GM19238 (cell line): ENCODE results near the gene SGCG.

Experiments
- DNase-seq: peaks from one replicate; pipeline ENCODE4 v3.0.0; 2011; ENCODE audit warnings: low spot score; ENCODE audit not compliant: insufficient read length

SGCG gene

DNA sequence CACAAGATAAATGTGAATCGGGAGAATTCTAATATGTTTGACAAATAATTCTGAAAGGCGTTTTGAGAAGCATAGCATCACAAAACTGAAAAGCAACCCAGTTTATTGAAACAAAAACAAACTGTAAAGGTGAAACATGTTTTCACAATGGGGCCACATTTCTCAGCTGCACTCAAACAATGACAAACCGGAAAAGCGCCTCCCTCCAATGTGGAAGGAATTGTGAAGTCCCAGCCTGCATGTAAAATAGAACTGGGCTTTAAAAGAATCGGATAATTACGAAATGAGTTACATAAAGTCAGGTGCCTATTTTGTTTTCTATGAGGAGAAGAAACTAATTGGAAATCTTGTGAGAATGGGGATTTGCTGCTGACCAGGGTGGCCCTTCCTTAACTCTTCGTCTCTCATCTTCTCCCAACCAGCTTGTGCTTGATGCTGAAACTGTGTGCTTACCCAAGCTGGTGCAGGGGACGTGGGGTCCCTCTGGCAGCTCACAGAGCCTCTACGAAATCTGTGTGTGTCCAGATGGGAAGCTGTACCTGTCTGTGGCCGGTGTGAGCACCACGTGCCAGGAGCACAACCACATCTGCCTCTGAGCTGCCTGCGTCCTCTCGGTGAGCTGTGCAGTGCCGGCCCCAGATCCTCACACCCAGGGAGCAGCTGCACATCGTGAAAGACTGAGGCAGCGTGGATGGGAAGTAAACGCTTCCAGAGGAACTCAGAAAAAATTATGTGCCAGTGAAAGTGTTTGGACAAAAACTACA, 143.3 kb downstream of the SGCG start:
- DNase-seq = no peak

DNA sequence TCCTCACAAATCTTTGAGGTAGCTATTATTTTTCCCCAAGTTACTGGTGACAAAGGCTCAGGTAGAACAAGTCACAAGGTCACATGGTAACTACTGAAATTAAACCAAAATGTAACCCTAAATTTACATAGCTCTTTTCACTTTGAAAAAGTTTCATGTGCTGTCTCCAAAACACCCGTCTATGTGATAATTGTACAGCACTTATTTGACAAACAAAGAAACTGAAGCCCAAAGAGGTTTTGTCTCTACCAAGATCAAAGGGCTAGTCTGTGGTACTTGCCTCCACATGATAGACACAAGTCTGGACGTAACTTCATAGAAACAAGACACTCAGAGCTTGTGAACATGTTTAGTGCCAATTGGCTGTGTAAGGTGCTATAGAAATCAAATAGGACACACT, 144.4 kb downstream of the SGCG start:
- DNase-seq = no peak

DNA sequence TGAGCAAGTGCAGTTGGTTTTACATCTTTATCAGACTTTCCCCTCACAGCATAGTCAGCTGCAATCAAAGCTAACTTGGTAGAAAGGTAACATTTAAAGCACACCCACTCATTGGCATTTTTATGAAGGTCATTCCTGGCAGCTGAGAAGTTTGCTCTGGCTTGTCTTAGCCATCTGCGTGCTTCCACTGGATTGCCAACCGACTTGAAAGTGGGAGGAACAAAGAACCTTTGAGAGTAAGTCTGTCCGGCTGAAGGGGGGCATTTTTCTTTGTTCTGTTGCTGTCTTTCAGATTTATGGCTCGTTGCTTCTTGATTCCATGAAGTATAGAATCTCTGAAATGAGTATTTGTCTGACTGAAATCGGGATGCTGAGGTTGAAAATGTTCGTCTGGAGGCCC, 149.6 kb downstream of the SGCG start:
- DNase-seq = no peak

DNA sequence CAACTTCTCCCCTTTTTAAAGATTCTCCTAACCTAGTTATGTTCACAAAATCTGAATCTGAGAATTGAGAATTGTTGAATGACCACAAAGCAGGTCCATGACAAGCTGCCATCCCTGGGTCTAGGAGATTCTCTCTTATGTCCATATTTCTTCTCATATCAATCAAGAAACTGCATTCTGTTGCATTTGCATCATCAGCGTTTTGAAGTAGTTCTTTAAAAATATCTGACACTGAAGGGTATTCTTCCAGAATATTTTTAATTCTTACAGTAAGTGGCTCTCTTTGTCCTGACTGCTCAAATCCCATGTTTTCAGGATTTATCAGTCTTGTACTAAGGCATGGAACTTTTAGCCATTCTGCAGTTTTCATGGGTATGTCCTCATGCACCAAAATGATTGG, 158.4 kb downstream of the SGCG start:
- no peak for DNase-seq

DNA sequence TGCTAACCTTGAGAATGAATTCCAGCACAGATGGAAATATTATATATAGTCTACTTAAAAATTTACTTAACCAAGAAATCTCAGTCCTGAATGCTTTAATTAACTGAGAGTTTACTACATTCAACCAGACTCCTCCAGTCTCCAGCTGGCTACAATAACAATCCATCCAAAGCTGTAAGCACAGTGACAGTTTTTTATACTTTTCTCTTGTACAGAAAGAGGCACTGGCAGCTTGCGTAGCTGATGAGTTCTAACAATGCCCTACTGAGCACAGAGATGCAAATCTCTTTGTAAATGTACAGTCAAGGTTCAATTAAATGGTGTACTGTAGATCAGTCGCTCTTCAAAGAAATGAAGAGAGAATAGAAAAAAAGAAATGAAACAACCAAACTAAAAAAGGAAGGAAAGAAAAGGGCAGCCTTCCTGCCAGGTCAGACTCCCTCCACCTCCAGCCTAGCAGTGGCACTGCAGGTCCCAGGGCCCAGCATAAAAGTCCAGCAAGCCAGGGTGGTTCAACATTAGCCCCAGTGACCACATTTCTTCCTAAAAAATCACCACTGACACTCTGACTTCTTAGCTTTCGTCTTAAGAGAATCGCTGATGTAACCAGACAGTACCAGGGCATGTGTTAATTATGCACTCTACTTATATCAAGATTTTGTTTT, 164.3 kb downstream of the SGCG start:
- no peak for DNase-seq

DNA sequence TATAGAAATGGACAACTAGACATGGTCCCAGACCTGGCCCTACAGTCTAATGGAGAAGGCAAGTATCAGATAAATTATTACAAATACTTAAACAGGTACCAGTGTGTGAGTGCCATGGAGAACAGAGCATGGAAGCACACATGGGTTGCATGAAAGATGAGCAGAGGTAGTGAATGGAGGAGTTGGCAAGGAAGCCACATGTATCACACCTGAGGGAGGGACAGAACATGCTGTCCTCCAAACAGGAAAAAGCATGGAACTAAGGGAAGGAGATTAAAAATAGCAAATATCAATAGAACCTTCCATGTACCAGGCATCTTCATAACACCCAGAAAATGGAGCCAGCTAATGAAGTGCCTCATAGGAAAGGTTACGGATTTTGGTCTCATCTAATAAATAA, 166.8 kb downstream of the SGCG start:
- no peak for DNase-seq

DNA sequence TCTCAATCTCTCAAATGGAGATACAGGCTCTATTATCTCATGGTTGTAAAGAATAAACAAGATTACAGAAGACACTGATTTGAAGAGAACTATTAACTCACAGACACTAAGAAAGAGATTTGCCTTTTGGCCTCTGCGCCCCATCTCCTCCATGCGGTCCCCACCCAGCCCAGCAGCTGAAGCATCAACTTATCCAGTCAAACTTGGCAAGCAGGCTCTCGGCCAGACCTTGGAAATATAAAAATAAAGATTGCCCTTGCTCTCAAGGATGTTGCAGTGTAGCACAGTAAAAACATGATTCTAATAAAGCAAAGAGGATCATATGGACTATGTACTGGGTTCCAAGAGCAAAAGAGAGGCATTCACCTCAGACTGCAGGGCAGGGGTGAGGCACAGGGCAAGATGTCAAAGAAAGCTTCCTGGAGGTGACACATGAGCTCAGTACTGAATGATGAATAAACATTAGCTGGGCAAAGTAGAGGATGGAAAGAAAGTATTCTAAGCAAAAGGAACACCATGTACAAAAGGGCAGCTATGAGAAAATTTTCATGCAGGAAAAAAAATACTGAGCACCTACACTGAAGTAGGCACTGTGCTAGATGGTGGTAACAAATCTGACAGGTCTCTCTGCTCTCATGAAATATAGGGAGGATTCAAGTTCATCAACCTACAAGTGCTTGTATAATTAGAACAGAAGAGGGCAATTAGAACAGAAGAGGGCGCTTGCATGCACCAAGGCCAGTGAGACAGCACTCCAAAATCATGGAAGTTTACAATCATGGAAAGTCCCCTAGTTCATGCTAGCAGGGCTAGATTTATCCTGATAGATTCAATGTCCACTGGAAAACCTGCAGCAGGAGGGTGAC, 167.7 kb downstream of the SGCG start:
- DNase-seq = no peak

DNA sequence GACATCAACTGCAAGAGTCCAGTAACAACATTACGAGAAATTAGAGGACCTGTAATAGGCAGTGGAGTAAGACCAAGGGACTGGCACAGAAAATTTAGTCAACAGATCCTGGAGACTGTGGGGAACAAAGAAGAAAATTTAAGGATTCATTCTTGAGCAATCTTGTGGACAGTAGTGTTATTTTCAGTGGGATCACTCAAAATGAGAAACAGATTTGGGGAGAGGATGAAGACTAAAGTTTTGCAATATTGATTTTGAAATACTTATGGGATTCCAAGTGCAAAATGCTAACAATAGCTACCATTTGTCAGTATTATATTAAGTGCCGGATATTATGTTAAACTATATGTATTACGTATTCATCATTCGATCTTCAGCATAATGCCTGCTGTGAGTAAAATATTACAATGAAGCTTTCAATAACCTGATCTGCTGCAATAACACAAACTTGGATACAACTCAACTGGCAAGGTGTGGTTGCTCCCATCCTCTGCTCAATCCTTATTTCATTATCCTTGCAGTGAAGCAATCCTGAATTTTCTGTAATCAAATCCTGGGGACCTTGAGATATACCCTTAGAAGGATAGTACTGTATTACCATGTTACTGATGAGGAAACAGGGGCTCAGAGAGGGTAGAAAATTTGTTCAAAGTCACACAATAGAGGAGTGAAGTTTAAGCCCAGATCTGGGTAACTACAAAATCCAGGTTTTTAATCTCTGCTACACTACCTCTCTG, 168.6 kb downstream of the SGCG start:
- DNase-seq = no peak

DNA sequence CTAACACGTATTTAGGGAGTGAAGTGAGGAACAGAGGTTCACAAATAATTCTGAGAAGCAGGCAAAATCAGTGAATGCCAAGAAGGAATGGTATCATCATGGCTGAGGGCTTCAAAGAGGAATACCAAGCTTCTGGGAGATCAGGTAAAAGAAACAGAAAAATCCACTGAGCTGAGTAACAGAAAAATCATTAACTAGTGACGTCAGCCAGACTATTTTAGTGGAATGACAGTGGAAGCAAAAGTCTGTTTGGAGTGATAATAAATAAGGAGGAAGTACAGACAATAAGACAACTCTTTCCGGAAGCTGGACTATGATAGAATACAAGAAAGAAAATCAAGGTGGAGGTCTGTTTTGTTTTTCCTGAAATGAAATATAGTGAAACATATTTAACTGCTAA, 169.2 kb downstream of the SGCG start:
- no peak for DNase-seq

DNA sequence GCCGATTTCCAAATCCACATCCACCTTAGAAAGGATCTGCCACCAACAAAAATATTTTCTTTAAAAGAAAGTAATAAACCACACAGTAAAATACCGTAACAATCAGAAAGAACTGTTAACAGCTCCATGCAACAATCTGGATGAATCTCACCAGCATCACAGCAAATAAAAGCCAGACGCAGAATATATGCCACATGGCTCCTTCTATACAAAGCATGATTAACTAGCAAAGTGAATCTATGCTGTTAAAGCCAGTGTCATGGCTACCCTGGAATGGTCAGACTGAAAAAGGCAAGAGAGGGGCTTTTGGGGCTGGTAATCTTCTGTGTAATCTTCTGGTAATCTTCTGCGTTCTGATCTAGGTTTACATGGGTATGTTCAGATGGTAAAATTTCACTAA, 171.4 kb downstream of the SGCG start:
- DNase-seq = no peak

DNA sequence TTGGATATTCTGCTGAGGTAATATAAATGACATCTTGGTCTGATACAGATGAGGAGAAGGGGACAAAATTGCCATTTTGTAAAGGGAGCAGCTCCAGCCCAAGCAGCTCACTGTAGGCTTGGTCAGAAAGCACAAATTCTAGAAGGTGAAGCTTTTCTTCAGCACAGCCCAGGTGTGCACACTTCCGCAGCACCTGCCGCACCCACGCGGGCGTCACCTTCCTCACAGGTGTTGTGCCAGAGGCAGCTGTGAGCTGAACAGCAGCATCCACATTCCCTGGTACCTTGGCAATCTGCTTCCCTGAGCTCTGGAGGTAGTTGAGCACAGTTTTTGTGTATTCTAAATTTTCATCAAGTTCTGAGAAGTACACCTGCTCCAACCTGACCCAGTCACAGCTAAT, 173.7 kb downstream of the SGCG start:
- DNase-seq = no peak

DNA sequence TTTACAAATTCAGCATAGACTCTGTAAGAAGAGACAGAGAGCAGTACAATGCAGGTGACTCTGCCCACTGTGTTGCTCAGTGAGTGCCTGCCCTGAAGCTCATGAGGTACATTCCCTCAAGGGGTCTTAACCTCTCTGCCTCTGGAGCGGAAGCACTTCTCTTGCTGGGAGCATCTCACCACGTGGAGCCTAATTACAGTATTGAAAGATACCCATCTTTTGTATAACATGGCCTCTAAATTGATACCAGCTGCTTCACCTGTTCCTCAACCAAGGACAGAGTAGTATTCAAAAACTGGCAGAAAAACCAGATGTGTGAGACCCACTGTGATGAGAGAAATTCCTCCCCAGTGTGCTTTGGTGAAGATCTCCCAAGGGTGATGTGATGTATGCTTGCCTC, 175.6 kb downstream of the SGCG start:
- no peak for DNase-seq

DNA sequence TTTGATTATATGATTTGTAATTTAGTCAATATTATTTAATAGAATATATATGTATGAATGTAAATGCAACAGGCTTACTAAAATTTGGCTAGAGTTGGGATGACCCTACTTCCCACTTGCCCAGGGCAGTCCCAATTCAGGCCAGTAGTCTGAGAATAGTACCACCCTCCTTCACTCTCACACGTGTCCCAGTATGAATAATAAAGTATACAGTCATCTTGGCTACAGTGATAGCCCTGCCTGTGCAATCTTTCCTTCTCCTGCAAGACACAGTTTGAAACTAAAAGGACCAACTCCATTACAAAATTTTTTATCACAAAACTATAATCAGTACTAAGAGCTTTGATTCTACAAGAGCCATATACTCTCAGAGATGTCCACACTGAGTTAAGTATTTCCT, 176.6 kb downstream of the SGCG start:
- DNase-seq = no peak

DNA sequence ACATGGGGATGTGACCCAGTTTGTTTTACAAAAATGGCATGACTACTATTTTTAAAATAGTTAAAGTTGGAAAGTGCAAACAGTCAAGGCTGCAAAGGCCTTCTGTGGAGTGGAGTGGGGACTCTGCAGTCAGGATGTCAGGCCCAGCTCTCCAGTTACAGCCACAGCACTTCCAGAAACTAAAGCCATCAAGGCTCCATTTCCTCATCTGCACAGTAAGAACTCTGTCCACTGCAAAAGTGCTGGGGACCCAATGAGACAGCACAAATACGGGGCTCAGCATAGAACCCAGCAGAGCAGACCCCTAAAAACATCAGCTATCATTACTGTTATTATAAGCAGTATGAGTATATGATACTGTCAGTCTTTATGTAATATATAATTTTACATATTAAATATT, 179.1 kb downstream of the SGCG start:
- DNase-seq = no peak

DNA sequence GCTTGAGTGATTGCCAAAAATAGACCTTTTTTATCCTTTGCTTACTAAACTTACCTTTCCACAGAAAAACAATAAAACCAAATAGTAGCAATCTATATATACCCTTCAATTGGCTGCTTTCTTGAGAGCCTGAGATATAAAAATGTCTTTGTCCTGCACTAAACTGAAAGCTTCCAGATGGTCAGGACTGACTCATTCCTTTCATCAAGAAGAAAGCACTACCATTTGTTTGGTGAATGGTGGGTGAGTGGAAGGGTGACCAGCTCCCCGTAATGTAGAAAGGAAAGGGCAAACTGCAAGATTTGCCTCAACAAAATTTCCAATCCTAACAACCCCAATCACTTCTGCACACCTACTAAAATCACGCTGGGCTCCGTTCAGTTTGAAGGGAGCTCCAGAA, 184.9 kb downstream of the SGCG start:
- no peak for DNase-seq

DNA sequence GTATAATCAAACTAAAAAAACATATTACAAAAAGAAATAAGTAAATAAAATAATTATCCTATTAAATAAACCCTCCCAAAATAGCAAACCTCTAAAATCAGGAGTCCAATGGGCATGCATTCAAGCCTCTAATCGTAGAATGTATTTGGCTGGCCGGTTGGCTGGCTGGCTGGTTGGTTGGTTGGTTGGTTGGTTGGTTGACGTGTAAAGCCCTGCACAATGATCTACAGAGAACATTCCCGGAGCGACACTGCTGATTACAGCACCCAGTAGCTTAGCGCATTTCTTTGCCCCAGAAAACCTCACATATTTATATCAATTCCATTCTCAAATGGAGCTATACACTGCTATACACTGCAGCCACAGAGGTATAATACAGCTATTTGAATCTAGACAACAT, 187.1 kb downstream of the SGCG start:
- DNase-seq = no peak

DNA sequence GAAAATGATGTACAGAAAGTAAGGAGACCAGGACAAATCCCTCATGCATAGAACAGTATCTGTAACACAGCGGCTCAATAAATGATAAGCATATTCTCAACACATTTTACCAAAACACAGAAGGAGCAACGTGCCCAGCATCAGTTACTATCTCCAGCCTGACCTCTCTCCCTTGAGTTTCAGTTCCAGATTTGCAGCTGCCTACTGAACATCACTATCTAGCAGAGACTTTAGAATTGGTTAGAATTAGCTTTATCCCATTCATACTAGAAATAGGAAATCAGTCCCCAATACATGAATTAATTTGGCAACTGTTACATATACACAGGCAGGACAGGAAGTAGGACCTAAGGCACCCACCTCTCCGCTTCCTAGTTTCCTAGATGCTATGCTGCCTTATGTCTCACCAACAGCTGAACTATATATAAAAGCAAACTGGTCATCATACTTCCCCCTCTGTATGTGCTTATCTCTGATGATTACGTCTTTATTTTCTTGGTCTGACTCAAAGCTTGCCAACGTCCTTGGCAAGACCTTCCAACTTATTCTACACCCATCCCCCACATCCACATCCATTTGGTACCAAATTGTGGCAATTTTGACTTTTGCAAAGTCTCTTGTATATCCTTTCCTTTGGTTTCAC, 191.6 kb downstream of the SGCG start:
- no peak for DNase-seq
